AG08396 (cell line): Measurements from ENCODE around the gene CELF2.
"Not testable (repeated sequence)": the region's sequence is repeated elsewhere in the genome, so short reads cannot be mapped to it uniquely, and the experiment has no call there.

ENCODE experiments used
- DNase-seq: peaks from one replicate; pipeline ENCODE4 v3.0.0; 2012; ENCODE audit warnings: low spot score, mixed read lengths

Gene CELF2

GRCh38 chr10:11175823-11176243 is 158.2 kb downstream of the CELF2 start:
- DNase-seq, result no peak

DNA sequence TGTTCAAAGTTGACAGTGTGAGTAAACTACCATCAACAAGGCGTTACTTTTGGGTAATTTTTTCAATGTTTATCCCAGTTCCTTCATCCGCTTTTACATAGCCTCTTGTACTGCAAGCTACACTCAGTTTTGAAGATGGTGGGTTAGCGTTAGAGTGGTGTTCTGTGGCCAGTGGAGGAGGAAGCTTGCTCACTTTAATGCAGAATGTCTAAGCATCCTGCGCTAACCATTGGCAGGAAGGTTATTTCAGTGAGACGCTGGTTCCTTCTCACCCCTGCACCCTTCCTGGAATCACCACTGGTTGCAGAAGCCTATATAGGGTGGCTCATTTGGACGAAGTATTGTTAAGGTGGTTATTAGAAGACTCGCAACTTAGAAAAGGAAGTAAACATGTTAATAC is 159.1 kb downstream of the CELF2 start:
- no peak for DNase-seq

DNA sequence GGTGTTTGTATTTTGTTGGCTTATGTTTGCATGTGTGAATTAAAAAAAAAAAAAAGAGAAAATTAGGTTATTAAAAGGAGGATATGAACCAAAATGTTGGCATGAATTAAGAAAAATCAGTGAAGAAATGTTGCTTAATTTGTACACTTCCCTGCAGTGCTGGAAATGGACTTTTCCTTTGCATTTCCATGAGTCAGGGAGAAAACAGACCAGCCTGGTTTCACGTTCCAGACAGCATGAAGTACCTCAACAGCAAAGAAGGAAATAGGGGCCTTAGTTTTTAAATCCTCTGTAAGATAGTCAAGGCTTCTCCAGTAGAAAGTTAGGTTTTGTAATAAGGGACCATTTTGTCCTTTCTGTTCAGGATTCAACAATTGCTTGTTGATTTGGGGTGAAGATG is 159.7 kb downstream of the CELF2 start:
- no peak for DNase-seq

GRCh38 chr10:11177926-11178471 is 160.3 kb downstream of the CELF2 start:
- no peak for DNase-seq

- peak; percentile 46 for DNase-seq
Measured at GRCh38 chr10:11178606-11179515, 161.2 kb downstream of the CELF2 start.

- no peak for DNase-seq
Measured at GRCh38 chr10:11179516-11180105, 161.9 kb downstream of the CELF2 start.

GRCh38 chr10:11180228-11180627 is 162.6 kb downstream of the CELF2 start:
- no peak for DNase-seq

DNA sequence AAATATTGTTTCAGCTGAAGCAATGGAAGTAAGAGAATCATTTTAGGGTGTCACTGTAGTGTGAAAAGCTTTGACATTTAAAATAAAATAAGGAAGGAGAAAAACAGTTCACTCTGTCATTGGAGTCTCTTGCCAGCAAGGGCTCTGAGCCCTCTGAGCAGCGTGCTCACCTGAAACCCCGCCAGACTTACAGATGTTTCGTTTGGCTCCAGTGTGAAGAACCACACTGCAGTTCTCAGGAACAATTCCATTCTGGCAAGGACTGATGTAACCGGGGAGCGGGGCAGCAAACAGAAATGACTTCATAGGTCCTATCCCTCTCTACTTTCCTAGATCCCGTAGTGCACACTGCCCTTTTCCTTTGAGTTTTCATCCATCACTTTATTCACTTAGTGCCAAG is 164.3 kb downstream of the CELF2 start:
- DNase-seq, result no peak

DNA sequence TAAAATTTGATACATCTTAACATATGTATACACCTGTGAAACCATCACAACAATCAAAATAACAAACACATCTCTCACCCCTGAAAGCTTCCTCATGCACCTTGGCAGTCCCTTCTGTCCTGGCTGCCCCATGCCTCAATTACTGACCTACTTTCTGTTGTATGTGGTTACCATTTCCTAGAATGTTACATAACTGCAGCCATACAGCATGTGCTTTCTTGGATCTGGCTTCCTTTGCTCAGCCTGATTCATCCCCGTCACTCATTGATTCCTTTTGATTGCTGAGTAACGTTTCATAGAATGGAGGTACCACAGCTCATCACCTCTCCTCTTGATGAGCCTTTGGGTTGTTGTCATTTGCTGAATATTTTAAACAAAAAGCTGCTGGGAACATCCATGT is 165.3 kb downstream of the CELF2 start:
- DNase-seq, result no peak

- no peak for DNase-seq
Measured at GRCh38 chr10:11184093-11184492, 166.4 kb downstream of the CELF2 start.

- DNase-seq, result not testable (repeated sequence)
Measured at GRCh38 chr10:11185128-11185665, 167.5 kb downstream of the CELF2 start.

DNA sequence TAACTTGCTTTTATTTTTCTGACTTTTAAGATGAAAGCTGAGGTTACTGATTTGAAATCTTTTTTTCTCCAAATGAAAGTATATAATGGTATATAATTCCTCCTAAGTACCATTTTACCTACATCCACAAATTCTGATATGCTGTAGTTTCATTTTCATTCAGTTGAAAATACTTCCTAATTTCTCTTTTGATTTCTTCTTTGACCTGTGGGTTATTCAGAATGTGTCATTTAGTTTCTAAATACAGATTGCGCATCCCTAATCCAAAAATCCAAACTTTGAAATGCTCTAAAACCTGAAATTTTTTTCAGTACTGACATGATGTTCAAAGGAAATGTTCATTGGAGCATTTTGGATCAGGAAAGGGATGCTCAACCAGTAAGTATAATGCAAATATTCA is 168.7 kb downstream of the CELF2 start:
- no peak for DNase-seq

- DNase-seq, result no peak
Measured at GRCh38 chr10:11189582-11190376, 172.1 kb downstream of the CELF2 start.

- no peak for DNase-seq
Measured at GRCh38 chr10:11191190-11191589, 173.5 kb downstream of the CELF2 start.

DNA sequence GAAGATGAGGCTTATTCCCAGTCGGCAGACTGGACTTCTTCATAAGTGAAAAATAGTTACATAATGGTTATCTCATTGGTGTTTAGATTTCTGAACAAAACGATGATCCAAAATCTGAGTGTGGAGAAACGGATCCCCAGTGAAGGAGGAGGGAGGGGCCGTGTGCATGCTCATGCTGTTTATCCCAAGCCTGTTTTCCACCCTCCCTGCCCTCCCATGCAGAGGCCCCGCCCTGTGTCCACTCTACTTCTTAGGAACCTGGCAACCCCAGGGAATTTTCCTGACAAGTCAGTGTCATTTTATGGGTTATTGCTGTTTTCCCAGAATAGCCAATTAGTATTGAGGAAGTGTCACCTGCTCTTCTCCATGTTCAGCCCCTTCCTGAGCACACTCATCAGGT is 174.0 kb downstream of the CELF2 start:
- no peak for DNase-seq

- no peak for DNase-seq
Measured at GRCh38 chr10:11192304-11193000, 174.8 kb downstream of the CELF2 start.

DNA sequence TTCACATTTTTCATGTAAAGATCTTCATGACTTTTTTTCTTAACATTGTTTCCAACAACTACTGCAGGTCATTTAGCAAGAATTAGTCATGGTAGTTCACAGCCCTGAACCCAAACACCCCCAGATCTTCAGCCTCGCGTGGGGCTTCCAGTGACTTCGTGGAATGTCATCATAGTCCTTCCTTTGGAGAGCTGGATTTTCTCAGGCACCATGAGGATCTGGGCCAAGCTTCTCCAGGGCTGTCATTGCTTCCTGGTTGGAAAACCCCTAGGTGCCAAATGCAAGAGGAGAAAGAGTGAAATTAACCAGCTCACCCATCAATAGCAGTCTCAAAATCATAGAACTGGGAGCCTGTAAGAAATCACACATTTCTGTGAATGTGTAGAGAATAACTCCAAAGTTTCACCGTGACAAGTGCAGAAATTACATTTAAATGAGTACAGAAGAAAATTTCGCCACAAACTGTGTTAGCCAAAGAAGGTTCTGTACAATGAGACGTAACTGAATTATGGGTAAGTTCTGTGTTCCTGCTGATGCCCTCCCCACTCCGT is 175.4 kb downstream of the CELF2 start:
- DNase-seq, result no peak

- no peak for DNase-seq
Measured at GRCh38 chr10:11194859-11195586, 177.4 kb downstream of the CELF2 start.

GRCh38 chr10:11195623-11196022 is 178.0 kb downstream of the CELF2 start:
- no peak for DNase-seq

- no peak for DNase-seq
Measured at GRCh38 chr10:11197266-11197712, 179.6 kb downstream of the CELF2 start.
